Measurements from ENCODE around the gene RASGRP4.

DNA sequence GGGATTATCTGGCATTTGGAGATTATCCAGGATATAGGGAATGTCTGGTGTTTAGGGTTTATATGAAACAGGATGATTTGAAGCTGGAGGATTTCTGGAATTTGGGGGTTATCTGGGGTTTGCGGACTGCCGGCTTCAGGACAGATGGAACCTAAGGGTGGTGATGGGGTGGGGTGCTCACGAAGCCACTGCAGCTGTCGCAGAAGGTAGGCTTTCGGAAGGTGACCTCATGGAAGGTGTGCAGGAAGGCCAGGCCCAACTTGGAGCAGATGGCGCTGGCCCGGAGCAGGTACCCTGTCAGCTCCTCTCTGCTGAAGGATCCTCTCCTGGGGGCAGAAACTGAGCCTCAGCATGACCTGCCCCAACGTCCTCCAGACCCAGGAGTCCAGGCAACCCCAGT is 13.5 kb downstream of the RASGRP4 start:
- TF ChIP-seq EZH2phosphoT487 (IDR thresholded peaks at IDR 0.05; ENCODE audit: insufficient read depth, low read depth) (no peak), EZH2 (IDR thresholded peaks at IDR 0.05; ENCODE audit: insufficient read depth, poor library complexity, severe bottlenecking) (no peak)

Measured in GM23248 (cell line).